Neuronal stem cell (in vitro differentiated cells): Measurements from ENCODE around the gene PDE4B.

ENCODE experiments used
- DNase-seq: peaks from one replicate; pipeline ENCODE4 v3.0.0-alpha.2; 2013; ENCODE audit warnings: low spot score
- H2AFZ ChIP-seq: one replicate; pipeline ENCODE4 v1.6.1; 2013; ENCODE audit warnings: mild to moderate bottlenecking, low read length, inconsistent platforms
- H2AK5ac ChIP-seq: 2 replicates; pipeline ENCODE4 v1.6.1; 2013; ENCODE audit warnings: low read depth, mild to moderate bottlenecking, inconsistent platforms, low read length, moderate library complexity, mixed read lengths
- H2BK120ac ChIP-seq: 2 replicates; pipeline ENCODE4 v1.6.1; 2013; ENCODE audit warnings: low read depth, mild to moderate bottlenecking, inconsistent platforms, low read length, moderate library complexity, mixed read lengths
- H2BK12ac ChIP-seq: one replicate; pipeline ENCODE4 v1.6.1; 2013; ENCODE audit warnings: low read length, inconsistent platforms
- H2BK15ac ChIP-seq: 2 replicates; pipeline ENCODE4 v1.6.1; 2013; ENCODE audit warnings: mild to moderate bottlenecking, low read length, inconsistent platforms, mixed read lengths
- H2BK5ac ChIP-seq: one replicate; pipeline ENCODE4 v1.6.1; 2013; ENCODE audit warnings: inconsistent platforms, mild to moderate bottlenecking, low read length, moderate library complexity
- H3K14ac ChIP-seq: one replicate; pipeline ENCODE4 v1.6.1; 2013; ENCODE audit warnings: low read length, inconsistent platforms
- H3K18ac ChIP-seq: 2 replicates; pipeline ENCODE4 v1.6.1; 2013; ENCODE audit warnings: low read length, inconsistent platforms
- H3K23ac ChIP-seq: 2 replicates; pipeline ENCODE4 v1.6.1; 2013; ENCODE audit warnings: low read depth, mild to moderate bottlenecking, mixed read lengths, low read length, inconsistent platforms; ENCODE audit not compliant: poor library complexity
- H3K27ac ChIP-seq: replicated peaks from 3 replicates; pipeline ENCODE4 v1.5.1; 2013; ENCODE audit warnings: low read length, inconsistent platforms
- H3K27me3 ChIP-seq, 3 experiments: 2 replicates each; pipeline ENCODE4 v1.6.1; 2013; ENCODE audit warnings: low read length in 3 of 3, mild to moderate bottlenecking in 2 of 3, inconsistent platforms in 1 of 3, low read depth in 1 of 3, mixed read lengths in 1 of 3, moderate library complexity in 1 of 3; ENCODE audit not compliant: control insufficient read depth in 3 of 3, insufficient read depth in 3 of 3
- H3K36me3 ChIP-seq, 2 donors: replicated peaks in 1 of 2; 2 replicates each; pipeline ENCODE4 v1.6.1; 2013; ENCODE audit warnings: low read length in 2 of 2; ENCODE audit not compliant: control insufficient read depth in 2 of 2, insufficient read depth in 2 of 2
- H3K4ac ChIP-seq: 2 replicates; pipeline ENCODE4 v1.6.1; 2013; ENCODE audit warnings: inconsistent platforms, mild to moderate bottlenecking, low read length, moderate library complexity
- H3K4me1 ChIP-seq, 2 donors: 1 replicate in 1 of 2; 2 replicates in 1 of 2; pipeline ENCODE4 v1.6.1; 2013; ENCODE audit warnings: low read length in 2 of 2, low read depth in 1 of 2; ENCODE audit not compliant: control insufficient read depth in 2 of 2, insufficient read depth in 1 of 2
- H3K4me2 ChIP-seq: one replicate; pipeline ENCODE4 v1.6.1; 2013; ENCODE audit warnings: mild to moderate bottlenecking, low read length, inconsistent platforms; ENCODE audit not compliant: insufficient read depth, poor library complexity, severe bottlenecking
- H3K4me3 ChIP-seq, 2 donors: 2 replicates each; pipeline ENCODE4 v1.5.1; 2013; ENCODE audit warnings: low read length in 2 of 2, mild to moderate bottlenecking in 2 of 2, inconsistent platforms in 1 of 2, moderate library complexity in 1 of 2
- H3K79me1 ChIP-seq: one replicate; pipeline ENCODE4 v1.6.1; 2013; ENCODE audit warnings: low read depth, mild to moderate bottlenecking, inconsistent platforms, low read length, moderate library complexity
- H3K9ac ChIP-seq: one replicate; pipeline ENCODE4 v1.6.1; 2013; ENCODE audit warnings: mild to moderate bottlenecking, low read depth, low read length, inconsistent platforms; ENCODE audit not compliant: poor library complexity
- H3K9me3 ChIP-seq, 2 donors: replicated peaks in 1 of 2; 2 replicates each; pipeline versions ENCODE3 to v1.6.1; 2013; ENCODE audit warnings: low read length in 2 of 2, mild to moderate bottlenecking in 2 of 2, inconsistent platforms in 1 of 2, low read depth in 1 of 2, mixed read lengths in 1 of 2, moderate library complexity in 1 of 2; ENCODE audit not compliant: control insufficient read depth in 2 of 2, insufficient read depth in 1 of 2
- H4K8ac ChIP-seq: one replicate; pipeline ENCODE4 v1.6.1; 2013; ENCODE audit warnings: low read depth, mild to moderate bottlenecking, inconsistent platforms, low read length, moderate library complexity
- H4K91ac ChIP-seq: one replicate; pipeline ENCODE4 v1.6.1; 2013; ENCODE audit warnings: low read length, low read depth, mild to moderate bottlenecking, inconsistent platforms; ENCODE audit not compliant: poor library complexity
- WGBS, 2 donors: extraction: QIAGEN DNeasy Blood & Tissue Kit; methylation state at CpG; one replicate each; pipeline ENCODE4 v1.1.7; 2013; ENCODE audit warnings: missing lambda C conversion rate in 2 of 2, mixed read lengths in 1 of 2; ENCODE audit not compliant: insufficient read length in 2 of 2, insufficient replicate concordance in 1 of 2; ENCODE audit errors: extremely low coverage in 2 of 2; 5-methylcytosine and 5-hydroxymethylcytosine counted together

The PDE4B gene

GRCh38 chr1:66326867-66327266 is 534.2 kb downstream of the PDE4B start:
- Histone ChIP-seq H3K9ac (no peak overlapping the region), H2AFZ (no peak overlapping the region), H4K91ac (no peak overlapping the region), H3K4ac (no peak overlapping the region), H3K23ac (no peak overlapping the region), H3K4me2 (no peak overlapping the region), H2BK5ac (no peak overlapping the region), H3K36me3 (no peaks in the 10 kb centered on the region), H2BK120ac (no peak overlapping the region), H3K27me3 (no peaks in the 10 kb centered on the region), H3K79me1 (no peaks in the 10 kb centered on the region), H3K27ac (no peak overlapping the region), H3K4me1 (peaks cover 0 to 4% of the 10 kb centered on the region in 2 donors), H3K14ac (no peak overlapping the region), H3K18ac (no peak overlapping the region), H3K9me3 (no peaks in the 10 kb centered on the region), H4K8ac (no peak overlapping the region), H3K4me3 (no peak overlapping the region), H2BK15ac (no peak overlapping the region), H2AK5ac (no peak overlapping the region), H2BK12ac (no peak overlapping the region)
- no peak for DNase-seq

- no peak overlapping the region for H3K4me2 ChIP-seq
Observed at GRCh38 chr1:66327588-66327987, 534.9 kb downstream of the PDE4B start.

GRCh38 chr1:66328896-66329295 is 536.2 kb downstream of the PDE4B start:
- Histone ChIP-seq H3K4ac (no peak overlapping the region), H3K27ac (no peak overlapping the region), H3K9me3 (no peaks in the 10 kb centered on the region), H3K18ac (no peak overlapping the region), H2BK12ac (no peak overlapping the region), H2AK5ac (no peak overlapping the region), H3K79me1 (no peaks in the 10 kb centered on the region), H4K8ac (no peak overlapping the region), H4K91ac (no peak overlapping the region), H3K4me2 (no peak overlapping the region), H3K27me3 (no peaks in the 10 kb centered on the region), H2BK120ac (no peak overlapping the region), H3K23ac (no peak overlapping the region), H2BK5ac (no peak overlapping the region), H2AFZ (no peak overlapping the region), H3K4me1 (peaks cover 5 to 7% of the 10 kb centered on the region in 2 donors), H3K4me3 (peak overlapping the region in 1 of 2 donors; percentile 20), H2BK15ac (no peak overlapping the region), H3K9ac (no peak overlapping the region), H3K36me3 (no peaks in the 10 kb centered on the region), H3K14ac (no peak overlapping the region)
- DNase-seq = no peak
- no CpG with 5 or more reads among the region's 3 CpGs for WGBS, 2 donors

More at GRCh38 chr1:66327588-66327987, 534.9 kb downstream of the PDE4B start:
- no peak overlapping the region for H3K4ac ChIP-seq
- no peak overlapping the region for H3K9ac ChIP-seq
- peaks cover 3 to 4% of the 10 kb centered on the region in 2 donors for H3K4me1 ChIP-seq
- no peak overlapping the region for H3K18ac ChIP-seq
- H3K27me3 ChIP-seq = no peaks in the 10 kb centered on the region
- no peak overlapping the region for H2BK5ac ChIP-seq
- H3K36me3 ChIP-seq = no peaks in the 10 kb centered on the region
- H2BK15ac ChIP-seq = no peak overlapping the region
- H3K14ac ChIP-seq = no peak overlapping the region
- no peak overlapping the region for H2BK12ac ChIP-seq
- H3K23ac ChIP-seq = no peak overlapping the region
- no peak for DNase-seq
- no peak overlapping the region for H2AK5ac ChIP-seq
- H2BK120ac ChIP-seq = no peak overlapping the region
- H4K91ac ChIP-seq = no peak overlapping the region
- no peaks in the 10 kb centered on the region for H3K79me1 ChIP-seq
- no peaks in the 10 kb centered on the region for H3K9me3 ChIP-seq
- no peak overlapping the region for H4K8ac ChIP-seq
- H3K27ac ChIP-seq = no peak overlapping the region
- WGBS, 2 donors = no CpG with 5 or more reads among the region's 2 CpGs
- H3K4me3 ChIP-seq = no peak overlapping the region
- no peak overlapping the region for H2AFZ ChIP-seq

GRCh38 chr1:66330722-66331141 is 538.0 kb downstream of the PDE4B start:
- Histone ChIP-seq H3K27me3 (no peaks in the 10 kb centered on the region), H2BK5ac (no peak overlapping the region), H2AK5ac (no peak overlapping the region), H3K14ac (no peak overlapping the region), H3K4me2 (no peak overlapping the region), H2BK12ac (no peak overlapping the region), H4K8ac (no peak overlapping the region), H2BK120ac (no peak overlapping the region), H3K23ac (no peak overlapping the region), H3K4me1 (peaks cover 12 to 18% of the 10 kb centered on the region in 2 donors), H3K36me3 (no peaks in the 10 kb centered on the region), H2AFZ (no peak overlapping the region), H3K9me3 (no peaks in the 10 kb centered on the region), H3K79me1 (no peaks in the 10 kb centered on the region), H3K9ac (no peak overlapping the region), H3K27ac (no peak overlapping the region), H3K18ac (no peak overlapping the region), H2BK15ac (no peak overlapping the region), H3K4ac (no peak overlapping the region), H4K91ac (no peak overlapping the region), H3K4me3 (no peak overlapping the region)
- WGBS, 2 donors = no CpG with 5 or more reads among the region's 4 CpGs
- no peak for DNase-seq
